CD14-positive monocyte (primary cell): ENCODE data around the gene TBPL2. TPM values are rescaled to one million over a fixed set of nuclear protein-coding genes. Genes with fewer than 3 reads are reported as not detected.
"Not testable (repeated sequence)": the region's sequence is repeated elsewhere in the genome, so short reads cannot be mapped to it uniquely, and the experiment has no call there.

Experiments used
- DNase-seq, 3 donors: peaks; one replicate each; pipeline ENCODE4 v3.0.0-alpha.2; 2011 to 2022
- H2AFZ ChIP-seq: 2 replicates; pipeline ENCODE4 v1.6.0; 2012; ENCODE audit warnings: mild to moderate bottlenecking, low read depth, low read length, inconsistent platforms; ENCODE audit not compliant: insufficient read depth, poor library complexity, severe bottlenecking
- H3K27ac ChIP-seq, 2 donors: 1 replicate in 1 of 2; 2 replicates in 1 of 2; pipeline ENCODE4 v1.5.1; 2012 to 2013; ENCODE audit warnings: low read length in 2 of 2, control low read depth in 1 of 2, inconsistent platforms in 1 of 2, low read depth in 1 of 2, mild to moderate bottlenecking in 1 of 2
- H3K27me3 ChIP-seq, 2 donors: one replicate each; pipeline versions ENCODE4 v1.6.0 to v1.6.1; 2011 to 2013; ENCODE audit warnings: low read length in 2 of 2; ENCODE audit not compliant: control insufficient read depth in 2 of 2, insufficient read depth in 2 of 2
- H3K36me3 ChIP-seq, 2 donors: replicated peaks in 1 of 2; 1 replicate in 1 of 2; 2 replicates in 1 of 2; pipeline versions ENCODE4 v1.5.1 to v1.6.1; 2012 to 2013; ENCODE audit warnings: low read length in 2 of 2, control low read depth in 1 of 2, inconsistent platforms in 1 of 2, mild to moderate bottlenecking in 1 of 2; ENCODE audit not compliant: insufficient read depth in 2 of 2, control insufficient read depth in 1 of 2
- H3K4me1 ChIP-seq, 2 donors: 1 replicate in 1 of 2; 2 replicates in 1 of 2; pipeline versions ENCODE4 v1.5.1 to v1.6.1; 2012 to 2013; ENCODE audit warnings: low read length in 2 of 2, control low read depth in 1 of 2, inconsistent platforms in 1 of 2, mild to moderate bottlenecking in 1 of 2, moderate library complexity in 1 of 2; ENCODE audit not compliant: insufficient read depth in 2 of 2, control insufficient read depth in 1 of 2
- H3K4me2 ChIP-seq: replicated peaks from 2 replicates; pipeline ENCODE3; 2012; ENCODE audit warnings: low read length, moderate library complexity, mild to moderate bottlenecking; ENCODE audit not compliant: poor library complexity, severe bottlenecking; ENCODE audit errors: extremely low read depth
- H3K4me3 ChIP-seq, 3 experiments: fragments of 200-600 bp in 1 of 3; sonication (generic) in 1 of 3; replicated peaks in 1 of 3; 1 replicate in 2 of 3; 2 replicates in 1 of 3; pipeline ENCODE4 v1.5.1; 2011 to 2013; ENCODE audit warnings: low read length in 3 of 3, mild to moderate bottlenecking in 3 of 3, control low read depth in 2 of 3, low read depth in 2 of 3, inconsistent platforms in 1 of 3, moderate library complexity in 1 of 3
- H3K79me2 ChIP-seq: 2 replicates; pipeline ENCODE4 v1.6.0; 2012; ENCODE audit warnings: mild to moderate bottlenecking, control low read depth, inconsistent platforms, low read length, moderate library complexity; ENCODE audit not compliant: insufficient read depth
- H3K9ac ChIP-seq: 2 replicates; pipeline ENCODE4 v1.6.0; 2017; ENCODE audit warnings: low read length, mild to moderate bottlenecking; ENCODE audit not compliant: insufficient read depth, poor library complexity, severe bottlenecking
- H3K9me3 ChIP-seq, 2 donors: replicated peaks in 1 of 2; 1 replicate in 1 of 2; 2 replicates in 1 of 2; pipeline versions ENCODE4 v1.5.1 to v1.6.1; 2012 to 2013; ENCODE audit warnings: low read length in 2 of 2, control low read depth in 1 of 2; ENCODE audit not compliant: control insufficient read depth in 1 of 2, insufficient read depth in 1 of 2
- H4K20me1 ChIP-seq: 2 replicates; pipeline ENCODE4 v1.6.0; 2012; ENCODE audit warnings: mild to moderate bottlenecking, low read length, control low read depth, moderate library complexity; ENCODE audit not compliant: insufficient read depth
- H3K27ac Mint-ChIP-seq, 7 donors: one replicate each; pipeline ENCODE4 v1.8.0; 2020; ENCODE audit warnings: mild to moderate bottlenecking in 7 of 7, mixed read lengths in 7 of 7, moderate library complexity in 6 of 7, inconsistent platforms in 2 of 7
- H3K27me3 Mint-ChIP-seq, 3 donors: one replicate each; pipeline ENCODE4 v1.8.0; 2021 to 2022; ENCODE audit warnings: low read depth in 3 of 3, mild to moderate bottlenecking in 3 of 3, mixed read lengths in 3 of 3, moderate library complexity in 3 of 3, inconsistent platforms in 1 of 3
- H3K36me3 Mint-ChIP-seq, 2 donors: one replicate each; pipeline ENCODE4 v1.8.0; 2020; ENCODE audit warnings: mixed read lengths in 2 of 2, inconsistent platforms in 1 of 2, mild to moderate bottlenecking in 1 of 2
- H3K4me1 Mint-ChIP-seq: one replicate; pipeline ENCODE4 v1.8.0; 2020; ENCODE audit warnings: mild to moderate bottlenecking, mixed read lengths
- H3K4me3 Mint-ChIP-seq, 2 donors: one replicate each; pipeline ENCODE4 v1.8.0; 2020; ENCODE audit warnings: mild to moderate bottlenecking in 2 of 2, mixed read lengths in 2 of 2, moderate library complexity in 1 of 2
- H3K9me3 Mint-ChIP-seq, 7 donors: one replicate each; pipeline ENCODE4 v1.8.0; 2020 to 2022; ENCODE audit warnings: mixed read lengths in 7 of 7, mild to moderate bottlenecking in 6 of 7, moderate library complexity in 6 of 7, inconsistent platforms in 2 of 7
- CTCF ChIP-seq: fragments of 200-600 bp; IDR thresholded peaks from one replicate; pipeline ENCODE4 v1.8.0; 2022; ENCODE audit warnings: antibody characterized with exemption, mild to moderate bottlenecking
- WGBS: methylation state at CpG from one replicate; pipeline ENCODE4 v1.1.5; 2013; ENCODE audit warnings: missing lambda C conversion rate; ENCODE audit not compliant: insufficient coverage; 5-methylcytosine and 5-hydroxymethylcytosine counted together
- intact Hi-C, 2 donors: fragments of 100-400 bp; cut with micrococcal nuclease; formaldehyde crosslinking; loops; one replicate each; pipeline versions ENCODE4 v1.15.0 to v1.15.1; 2023
- polyA plus RNA-seq, 3 donors: library from polyadenylated mRNA; depleted of rRNA in 1 of 3; unstranded in 2 of 3; stranded (reverse) in 1 of 3; fragments of 300-500 nt in 2 of 3; fragments of >200 nt in 1 of 3; fragmentation: Illumina TruSeq in 2 of 3; gene quantifications; 1 replicate in 2 of 3; 2 replicates in 1 of 3; pipeline ENCODE4 v1.2.3, GENCODE V29; 2012 to 2021

TBPL2 gene
- polyA plus RNA-seq, 3 donors = not detected

- Histone ChIP-seq H3K79me2 (no peaks in the 10 kb centered on the region), H3K27me3 (no peaks in the 10 kb centered on the region), H3K36me3 (peaks cover 49 to 92% of the 10 kb centered on the region in 2 donors), H3K4me1 (no peaks in the 10 kb centered on the region), H2AFZ (no peak overlapping the region), H3K9ac (no peak overlapping the region), H3K4me2 (no peak overlapping the region), H3K27ac (no peak overlapping the region), H3K4me3 (no peak overlapping the region), H3K9me3 (no peaks in the 10 kb centered on the region), H4K20me1 (no peaks in the 10 kb centered on the region)
- H3K27ac Mint-ChIP-seq = peak overlapping the region in 5 of 7 donors; percentile 1 to 55 (median 20)
- H3K4me1 Mint-ChIP-seq = no peaks in the 10 kb centered on the region
- H3K27me3 Mint-ChIP-seq = peaks cover 0 to 2% (median 0%) of the 10 kb centered on the region in 3 donors
- peaks cover 69 to 91% of the 10 kb centered on the region in 2 donors for H3K36me3 Mint-ChIP-seq
- 90% methylated on average over 3 of the region's 5 CpGs for WGBS
- H3K4me3 Mint-ChIP-seq = no peak overlapping the region
- TF ChIP-seq CTCF = no peak
- DNase-seq = no peak
- no peaks in the 10 kb centered on the region for H3K9me3 Mint-ChIP-seq
- intact Hi-C loops = no loop called here
Measured at GRCh38 chr14:55383541-55384140, 56.8 kb downstream of the TBPL2 start.

GRCh38 chr14:55383056-55383466, 57.4 kb downstream of the TBPL2 start:
- H4K20me1 ChIP-seq, H3K9me3 Mint-ChIP-seq, H3K27me3 Mint-ChIP-seq, H3K27me3 ChIP-seq, intact Hi-C loops, H3K4me1 ChIP-seq, H3K4me3 Mint-ChIP-seq, H3K9me3 ChIP-seq, H3K79me2 ChIP-seq, DNase-seq, H3K4me2 ChIP-seq, H3K4me1 Mint-ChIP-seq, H3K4me3 ChIP-seq, H2AFZ ChIP-seq, H3K27ac ChIP-seq, H3K9ac ChIP-seq: not testable (repeated sequence)
- peaks cover 70 to 91% of the 10 kb centered on the region in 2 donors for H3K36me3 Mint-ChIP-seq
- peak overlapping the region in 2 of 7 donors; percentile 1 to 14 for H3K27ac Mint-ChIP-seq
- H3K36me3 ChIP-seq = peaks cover 55 to 92% of the 10 kb centered on the region in 2 donors
- 100% methylated on average over 5 of the region's 10 CpGs for WGBS
